Endothelial cell of umbilical vein (primary cell): Measurements from ENCODE around the gene HEPHL1.

Source experiments
- EZH2 ChIP-seq: IDR thresholded peaks from 2 replicates; pipeline ENCODE4 v1.6.1; 2012; ENCODE audit warnings: borderline replicate concordance, low read depth, mild to moderate bottlenecking, moderate library complexity, low read length, inconsistent platforms; ENCODE audit not compliant: severe bottlenecking
- FOS ChIP-seq: IDR thresholded peaks from 2 replicates; pipeline ENCODE4 v1.6.1; 2011; ENCODE audit warnings: mild to moderate bottlenecking, low read length, moderate library complexity, borderline replicate concordance; ENCODE audit not compliant: insufficient read depth
- MYC ChIP-seq: IDR thresholded peaks from one replicate; pipeline ENCODE4 v1.6.1; 2011; ENCODE audit warnings: mild to moderate bottlenecking, low read depth, low read length
- POLR2A ChIP-seq: IDR thresholded peaks from 2 replicates; pipeline ENCODE4 v1.6.1; 2012; ENCODE audit warnings: low read depth, mild to moderate bottlenecking, control low read depth, low read length
- POLR2AphosphoS5 ChIP-seq: IDR thresholded peaks from 2 replicates; pipeline ENCODE4 v1.6.1; 2012; ENCODE audit warnings: low read depth, mild to moderate bottlenecking, control low read depth, low read length, moderate library complexity; ENCODE audit not compliant: insufficient read depth
- TF ChIP-seq, protein P1 (sequence below), 2 donors: IDR thresholded peaks; 1 replicate in 1 of 2; 2 replicates in 1 of 2; pipeline ENCODE4 v1.5.1; 2011; ENCODE audit warnings: low read length in 2 of 2, mild to moderate bottlenecking in 2 of 2, moderate library complexity in 2 of 2, control low read depth in 1 of 2, inconsistent platforms in 1 of 2, low read depth in 1 of 2; ENCODE audit not compliant: insufficient read depth in 1 of 2; ENCODE audit errors: extremely low read depth in 1 of 2

DNA sequence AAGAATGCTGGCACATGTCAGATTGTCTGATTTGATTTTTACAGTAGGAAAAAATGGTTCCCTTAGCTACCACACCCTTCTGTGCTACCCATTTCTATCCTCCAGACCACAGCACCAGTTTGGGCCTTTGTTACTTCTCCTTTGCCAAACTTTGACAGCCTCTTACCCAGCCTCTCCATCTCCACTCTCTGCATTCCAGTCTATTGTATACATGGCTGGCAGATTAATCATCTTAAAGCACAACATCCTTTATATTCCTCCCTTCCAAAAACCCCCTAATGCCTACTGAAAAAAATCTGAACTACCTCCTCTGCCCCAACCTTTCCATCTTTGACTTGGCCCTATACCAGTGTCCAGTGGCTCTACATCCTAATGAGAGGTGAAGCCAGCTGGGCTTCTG lies 96.7 kb downstream of the HEPHL1 start:
- TF ChIP-seq, protein P1, sequence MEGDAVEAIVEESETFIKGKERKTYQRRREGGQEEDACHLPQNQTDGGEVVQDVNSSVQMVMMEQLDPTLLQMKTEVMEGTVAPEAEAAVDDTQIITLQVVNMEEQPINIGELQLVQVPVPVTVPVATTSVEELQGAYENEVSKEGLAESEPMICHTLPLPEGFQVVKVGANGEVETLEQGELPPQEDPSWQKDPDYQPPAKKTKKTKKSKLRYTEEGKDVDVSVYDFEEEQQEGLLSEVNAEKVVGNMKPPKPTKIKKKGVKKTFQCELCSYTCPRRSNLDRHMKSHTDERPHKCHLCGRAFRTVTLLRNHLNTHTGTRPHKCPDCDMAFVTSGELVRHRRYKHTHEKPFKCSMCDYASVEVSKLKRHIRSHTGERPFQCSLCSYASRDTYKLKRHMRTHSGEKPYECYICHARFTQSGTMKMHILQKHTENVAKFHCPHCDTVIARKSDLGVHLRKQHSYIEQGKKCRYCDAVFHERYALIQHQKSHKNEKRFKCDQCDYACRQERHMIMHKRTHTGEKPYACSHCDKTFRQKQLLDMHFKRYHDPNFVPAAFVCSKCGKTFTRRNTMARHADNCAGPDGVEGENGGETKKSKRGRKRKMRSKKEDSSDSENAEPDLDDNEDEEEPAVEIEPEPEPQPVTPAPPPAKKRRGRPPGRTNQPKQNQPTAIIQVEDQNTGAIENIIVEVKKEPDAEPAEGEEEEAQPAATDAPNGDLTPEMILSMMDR (IDR thresholded peaks at IDR 0.05; ENCODE audit: extremely low read depth in 1 of 2, insufficient read depth in 1 of 2, low read depth in 1 of 2, low read length in 2 of 2): no peak
- TF ChIP-seq FOS (no peak), POLR2A (no peak), EZH2 (no peak), MYC (no peak), POLR2AphosphoS5 (no peak)
